ENCODE data around the gene SLC22A15.
"Not testable (repeated sequence)": the region's sequence is repeated elsewhere in the genome, so short reads cannot be mapped to it uniquely, and the experiment has no call there.

SLC22A15 gene

DNA sequence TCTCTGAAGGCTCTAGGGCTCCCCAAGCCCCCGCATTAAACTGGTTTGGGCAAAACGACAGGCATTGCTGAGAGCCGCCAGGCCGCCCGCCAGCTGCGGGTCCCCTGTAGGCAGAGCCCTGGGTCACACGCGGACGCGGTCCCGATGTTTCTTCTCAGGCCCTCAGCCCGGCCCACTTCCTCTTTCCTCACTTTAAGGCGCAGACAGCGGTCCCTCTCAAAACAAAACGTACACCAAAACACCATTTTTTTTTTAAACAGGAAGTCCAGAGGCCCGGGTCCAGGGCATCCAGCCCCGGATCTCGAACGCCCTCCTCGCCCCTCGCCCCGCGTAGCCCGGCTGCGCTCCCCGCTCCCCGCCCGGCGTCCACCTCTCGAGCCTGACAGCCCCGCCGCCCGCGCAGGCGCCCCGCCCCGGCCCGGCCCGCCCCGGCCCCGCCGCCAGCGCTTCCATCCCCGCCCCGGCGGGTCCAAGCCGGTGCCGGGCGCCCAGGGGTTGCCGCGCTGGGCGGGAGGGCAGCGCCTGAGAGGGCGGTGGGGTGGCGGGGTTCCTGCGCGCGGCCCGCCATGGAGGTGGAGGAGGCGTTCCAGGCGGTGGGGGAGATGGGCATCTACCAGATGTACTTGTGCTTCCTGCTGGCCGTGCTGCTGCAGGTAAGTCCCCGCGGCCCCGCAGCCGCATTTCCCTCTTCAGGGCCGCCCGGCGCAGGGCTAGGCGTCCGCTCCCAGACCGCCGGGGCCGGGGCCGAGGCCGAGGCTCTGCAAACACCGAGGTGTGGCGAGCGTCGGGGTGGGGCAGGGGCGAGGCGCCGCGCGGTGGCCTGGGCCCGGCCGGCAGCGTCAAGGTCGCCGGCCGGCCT, at the start of gene SLC22A15:
Gene SLC22A15 (plus strand): TSS at position 452 of the 859 bp plus-strand sequence. CDS start 115 bp downstream, at position 567.
- peak; percentile 51 for DNase-seq

DNA sequence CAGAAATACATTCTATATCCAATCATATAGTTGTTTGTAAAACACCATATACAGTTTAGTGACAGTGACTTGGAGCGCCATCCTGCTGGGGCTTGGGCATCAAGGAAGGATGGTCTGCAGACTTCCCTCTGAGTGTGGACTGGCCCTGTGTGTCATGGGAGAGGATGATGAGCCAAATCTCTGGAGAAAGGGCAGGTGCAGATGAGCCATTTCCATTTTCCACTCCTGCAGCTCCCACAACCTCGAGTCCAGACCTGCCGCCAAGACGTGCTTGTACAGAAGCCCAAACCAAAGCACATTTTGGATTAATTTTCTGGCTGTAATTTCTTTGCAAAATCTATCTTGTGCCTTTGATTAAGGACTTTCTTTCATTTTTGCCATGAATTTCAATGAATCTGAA, 48.3 kb upstream of the SLC22A15 start:
- DNase-seq, result no peak

DNA sequence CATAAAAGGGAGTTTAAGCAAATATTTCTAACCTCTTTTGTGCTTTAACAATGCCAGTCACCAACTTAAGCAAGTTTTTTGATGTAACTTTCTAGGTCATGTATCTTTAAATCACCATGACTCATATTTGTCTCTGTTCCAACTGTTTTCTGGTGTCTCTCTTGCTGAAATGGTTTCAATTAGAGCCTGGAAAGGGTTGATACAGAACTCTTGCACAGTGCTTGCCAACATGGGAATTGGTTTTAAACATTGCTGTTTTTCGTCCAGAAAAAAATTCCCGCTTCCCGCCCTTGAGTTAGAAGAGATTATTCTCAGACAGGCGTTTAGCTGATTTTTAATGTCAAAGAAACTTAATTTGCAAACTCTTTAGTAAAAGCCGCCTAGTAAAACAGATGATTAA, 46.4 kb upstream of the SLC22A15 start:
- DNase-seq, result no peak

DNA sequence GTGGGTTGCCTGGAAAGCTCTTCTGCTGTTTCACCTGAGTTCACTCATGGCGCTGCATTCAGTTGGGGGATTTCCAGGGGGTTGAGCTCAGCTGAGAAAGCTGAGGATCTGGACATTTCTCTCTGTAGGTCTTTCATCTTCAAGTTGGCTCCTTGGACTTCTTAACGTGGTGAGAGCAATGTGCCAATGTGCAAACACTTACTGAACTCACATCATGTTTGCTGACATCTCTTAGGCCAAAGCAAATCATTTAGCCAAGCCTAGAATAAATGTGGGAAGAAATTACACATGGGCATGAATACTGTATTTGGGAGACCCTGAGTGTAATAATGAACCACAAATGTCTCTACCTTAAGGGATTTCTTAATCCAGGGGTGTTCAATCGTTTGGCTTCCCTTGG, 42.7 kb upstream of the SLC22A15 start:
- DNase-seq, result no peak

DNA sequence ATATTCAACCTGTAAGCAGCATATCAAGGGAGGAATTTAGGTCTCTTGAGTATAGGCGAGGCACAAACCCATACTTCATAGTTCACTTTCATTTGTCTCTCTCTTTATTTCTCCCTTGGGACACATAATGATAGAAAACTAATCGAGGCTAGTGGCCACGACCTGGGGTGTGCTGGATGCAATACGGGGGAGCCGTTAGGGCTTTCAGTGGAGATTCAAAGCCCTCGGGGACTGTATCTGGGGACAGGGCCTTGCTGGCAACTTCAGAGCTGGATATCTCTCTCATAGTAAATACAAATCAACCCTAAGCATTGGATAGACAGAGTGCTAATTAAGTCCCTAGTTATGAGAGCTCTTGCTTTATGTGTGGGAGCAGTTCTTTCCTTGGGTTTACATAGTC, 36.9 kb upstream of the SLC22A15 start:
- no peak for DNase-seq

DNA sequence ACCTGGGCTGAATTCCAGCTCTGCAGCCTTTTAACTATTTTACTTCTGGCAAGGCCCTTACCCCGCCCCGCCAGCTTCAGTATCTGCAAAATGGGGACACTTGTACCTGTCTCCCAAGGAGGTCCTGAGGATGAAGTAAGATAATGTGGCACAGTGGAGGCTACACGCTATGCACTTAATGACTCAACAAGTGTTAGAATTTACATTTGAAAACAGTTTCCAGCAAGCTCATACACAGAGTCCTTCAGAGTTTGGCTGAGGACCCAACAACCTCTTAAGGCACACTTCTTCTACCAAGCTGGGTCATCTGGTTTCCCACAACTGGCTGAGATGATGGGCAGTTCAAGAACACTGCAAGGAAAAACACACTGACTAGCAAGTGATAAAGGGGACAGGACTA, 30.2 kb upstream of the SLC22A15 start:
- DNase-seq, result no peak

DNA sequence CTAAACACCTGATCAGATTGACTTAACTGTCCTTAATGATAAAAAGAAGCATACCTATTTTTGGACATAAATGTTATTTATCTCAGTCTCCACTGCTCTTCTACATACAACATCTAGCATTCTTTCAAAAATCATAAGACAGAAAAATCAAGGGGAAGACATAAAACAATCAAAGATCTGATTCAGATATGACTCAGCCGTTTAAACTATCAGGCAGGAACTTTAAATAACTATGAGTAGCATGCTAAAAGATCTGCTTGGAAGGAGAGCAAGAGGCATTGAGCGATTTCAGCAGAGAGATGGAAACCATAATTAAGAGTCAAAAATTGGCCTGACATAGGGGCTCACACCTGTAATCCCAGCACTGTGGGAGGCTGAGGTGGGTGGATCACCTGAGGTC, 27.2 kb upstream of the SLC22A15 start:
- DNase-seq, result no peak

DNA sequence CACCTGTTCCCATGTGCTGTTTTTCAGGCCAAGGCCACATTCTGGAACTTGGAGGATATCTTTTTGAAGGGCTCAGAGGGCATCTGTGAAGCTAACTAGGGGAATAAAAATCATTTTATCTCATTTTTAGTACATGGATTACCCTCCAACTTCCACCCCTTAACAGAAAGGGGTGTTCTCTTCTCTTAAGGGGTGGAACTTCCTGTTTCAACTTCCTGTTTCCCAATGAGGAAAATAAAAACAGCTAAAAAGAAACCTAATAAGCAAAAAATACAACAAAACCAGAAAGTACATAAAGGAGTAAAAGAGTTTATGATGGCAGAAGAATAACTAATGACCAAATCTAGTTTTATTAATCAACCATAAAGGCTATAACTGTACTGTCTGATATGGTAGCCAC, 24.8 kb upstream of the SLC22A15 start:
- no peak for DNase-seq

DNA sequence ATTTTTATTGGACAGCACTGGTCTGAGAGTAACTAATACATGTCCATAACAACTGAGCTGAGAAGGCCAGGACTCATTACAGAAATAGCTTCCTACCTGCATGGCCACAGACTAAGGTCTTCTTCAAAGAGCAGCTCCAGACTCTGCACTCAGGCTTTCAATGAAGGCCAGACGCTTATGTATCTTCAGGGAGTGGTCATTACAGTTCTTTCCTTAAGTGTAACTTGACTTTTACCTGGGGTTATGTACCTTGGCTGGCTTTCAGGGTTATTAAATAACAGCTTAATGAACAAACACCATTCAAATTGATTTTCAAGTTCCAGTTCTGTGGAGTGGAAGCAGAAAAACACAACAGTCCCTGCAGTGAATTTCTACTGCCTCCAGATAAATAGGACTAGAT, 23.8 kb upstream of the SLC22A15 start:
- no peak for DNase-seq

DNA sequence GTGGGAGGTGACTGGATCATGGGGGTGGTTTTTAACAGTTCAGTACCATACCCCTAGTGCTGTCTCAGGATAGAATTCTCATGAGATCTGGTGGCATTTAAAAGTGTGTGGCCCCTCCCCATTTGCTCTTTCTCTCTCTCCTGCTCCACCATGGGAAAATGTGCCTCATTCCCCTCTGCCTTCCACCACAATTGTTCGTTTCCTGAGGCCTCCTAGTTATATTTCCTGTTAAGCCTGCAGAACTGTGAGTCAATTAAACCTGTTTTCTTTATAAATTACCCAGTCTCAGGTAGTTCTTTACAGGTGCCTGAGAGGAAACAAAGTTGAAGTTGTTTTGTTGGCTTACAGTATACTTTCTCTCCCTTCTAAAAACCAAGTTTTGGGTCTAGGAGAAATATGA, 23.1 kb upstream of the SLC22A15 start:
- no peak for DNase-seq

DNA sequence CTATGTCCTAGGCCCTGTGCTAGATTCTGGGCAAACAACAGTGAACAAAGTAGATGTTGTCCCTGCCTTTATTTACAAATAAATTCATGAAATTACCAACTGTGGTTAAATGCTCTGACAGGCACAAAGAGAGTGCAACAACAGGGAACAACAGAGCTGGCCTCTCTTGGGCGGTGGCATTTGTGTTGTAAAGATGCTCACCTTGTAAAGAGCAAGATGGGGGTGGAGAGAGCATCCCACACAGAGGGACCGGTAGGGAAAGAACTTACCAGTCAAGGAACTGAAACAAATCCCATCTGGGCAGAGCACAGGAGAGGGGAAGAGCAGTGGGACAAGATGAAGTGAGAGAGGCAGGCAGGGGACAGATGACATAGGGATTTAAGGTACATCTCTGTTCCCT, 21.6 kb upstream of the SLC22A15 start:
- no peak for DNase-seq

DNA sequence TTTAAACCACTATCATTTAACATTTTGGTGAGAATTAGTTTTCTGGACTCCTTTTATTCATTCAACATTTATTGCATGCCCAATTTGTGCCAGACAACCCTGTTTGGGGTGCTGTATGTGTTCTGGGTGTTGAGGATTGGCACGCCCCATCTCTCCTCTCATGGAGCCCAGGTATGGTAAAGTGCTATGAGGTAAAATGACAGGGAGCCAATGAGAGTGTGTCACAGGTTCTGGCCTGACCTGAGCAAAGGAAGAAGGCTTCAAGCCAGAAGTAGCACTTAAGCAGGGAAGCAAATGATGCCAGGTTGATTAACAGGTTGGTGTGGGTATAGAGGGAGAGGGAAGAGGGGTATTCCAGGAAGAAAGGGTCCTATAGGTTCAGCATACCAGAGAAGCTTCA, 21.1 kb upstream of the SLC22A15 start:
- no peak for DNase-seq

DNA sequence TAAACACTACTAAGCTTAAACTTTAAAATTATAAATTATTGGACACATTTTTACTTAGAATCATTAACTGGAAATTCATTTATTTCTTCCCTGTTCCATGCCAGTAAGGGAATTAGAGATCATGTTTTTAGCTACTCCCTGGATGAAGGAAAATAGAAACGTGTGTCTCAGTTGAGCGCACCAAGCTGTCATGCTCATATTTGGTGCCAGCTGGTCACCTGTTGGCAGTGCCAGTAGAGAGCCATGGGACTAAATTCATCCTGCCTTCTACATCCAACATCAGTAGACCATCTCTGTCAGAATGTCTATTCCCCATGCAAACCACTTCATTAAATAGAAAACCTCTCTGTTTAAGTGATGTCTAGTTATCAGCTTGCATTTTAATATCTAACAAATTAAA, 17.4 kb upstream of the SLC22A15 start:
- DNase-seq, result no peak

DNA sequence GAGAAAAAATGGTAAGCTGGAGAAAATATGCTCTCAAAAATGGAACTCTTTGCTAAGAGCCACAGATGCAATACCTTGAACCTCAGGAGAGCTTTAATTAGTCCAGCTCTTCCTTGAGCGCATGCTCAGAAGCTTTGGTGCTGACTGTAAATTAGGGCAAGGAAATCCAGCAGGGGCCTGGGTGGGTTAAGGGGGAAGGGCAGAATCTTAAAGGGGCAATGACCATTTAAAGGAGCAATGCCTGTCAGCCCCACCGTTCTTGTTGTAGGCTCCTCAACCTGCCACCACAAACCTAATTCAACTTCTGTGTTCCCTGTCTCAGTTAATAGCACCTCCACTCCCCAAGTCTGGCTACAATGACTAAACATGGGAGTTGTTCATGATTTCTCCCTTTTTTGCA, 6.8 kb upstream of the SLC22A15 start:
- no peak for DNase-seq

DNA sequence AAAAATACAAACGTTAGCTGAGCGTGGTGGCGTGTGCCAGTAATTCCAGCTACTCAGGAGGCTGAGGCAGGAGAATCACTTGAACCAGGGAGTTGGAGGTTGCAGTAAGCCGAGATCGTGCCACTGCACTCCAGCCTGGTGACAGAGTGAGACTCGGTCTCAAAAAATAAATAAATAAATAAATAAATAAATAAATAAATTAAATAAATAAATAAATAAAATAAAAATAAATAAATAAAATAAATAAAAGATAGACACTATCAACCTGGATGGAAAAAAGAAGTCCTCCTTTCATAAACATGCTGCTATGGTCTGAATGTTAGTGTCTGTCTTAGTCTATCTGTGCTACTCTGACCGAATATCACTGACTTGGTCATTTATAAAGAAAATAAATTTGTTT, 4.5 kb upstream of the SLC22A15 start:
- DNase-seq, result not testable (repeated sequence)

DNA sequence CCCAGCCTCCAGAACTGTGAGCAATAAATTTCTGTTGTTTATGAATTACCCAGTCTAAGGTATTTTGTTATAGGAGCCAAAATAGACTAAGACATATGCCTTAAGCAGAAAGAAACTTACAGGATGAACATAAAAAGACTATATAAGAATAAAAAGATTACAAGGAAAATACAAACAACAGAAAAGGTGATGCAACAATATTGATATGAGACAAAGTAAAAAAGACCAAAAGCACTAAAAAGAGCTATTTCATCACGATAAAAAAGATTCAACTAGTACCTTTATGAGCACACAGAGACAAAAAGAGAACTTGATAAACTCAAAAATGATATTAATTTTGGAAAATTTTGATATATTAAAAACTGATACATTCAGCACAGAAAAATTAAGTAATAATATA, 3.2 kb upstream of the SLC22A15 start:
- no peak for DNase-seq

DNA sequence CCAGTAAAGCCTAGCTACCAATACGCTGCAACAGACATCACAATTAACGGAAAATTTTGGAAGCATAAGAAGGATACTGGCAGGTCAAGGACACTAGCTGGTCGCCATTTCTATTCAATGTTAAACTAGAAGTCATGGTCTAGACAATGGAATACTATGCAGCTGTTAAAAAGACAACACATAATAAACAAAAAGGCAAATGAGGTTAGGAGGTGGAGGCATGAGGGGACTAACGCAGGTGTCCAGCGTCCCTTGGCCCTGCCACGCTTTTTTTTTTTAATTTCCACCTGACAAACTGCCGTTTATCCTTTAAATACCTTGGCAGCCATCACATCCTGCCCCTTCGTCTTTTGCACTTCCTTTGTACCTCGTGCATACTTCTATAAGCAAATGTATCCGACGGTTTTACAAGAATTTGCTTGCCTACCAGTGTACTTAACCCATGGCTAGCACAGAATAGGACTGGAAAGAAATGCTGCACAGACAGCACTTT, 698 bp upstream of the SLC22A15 start:
- no peak for DNase-seq

DNA sequence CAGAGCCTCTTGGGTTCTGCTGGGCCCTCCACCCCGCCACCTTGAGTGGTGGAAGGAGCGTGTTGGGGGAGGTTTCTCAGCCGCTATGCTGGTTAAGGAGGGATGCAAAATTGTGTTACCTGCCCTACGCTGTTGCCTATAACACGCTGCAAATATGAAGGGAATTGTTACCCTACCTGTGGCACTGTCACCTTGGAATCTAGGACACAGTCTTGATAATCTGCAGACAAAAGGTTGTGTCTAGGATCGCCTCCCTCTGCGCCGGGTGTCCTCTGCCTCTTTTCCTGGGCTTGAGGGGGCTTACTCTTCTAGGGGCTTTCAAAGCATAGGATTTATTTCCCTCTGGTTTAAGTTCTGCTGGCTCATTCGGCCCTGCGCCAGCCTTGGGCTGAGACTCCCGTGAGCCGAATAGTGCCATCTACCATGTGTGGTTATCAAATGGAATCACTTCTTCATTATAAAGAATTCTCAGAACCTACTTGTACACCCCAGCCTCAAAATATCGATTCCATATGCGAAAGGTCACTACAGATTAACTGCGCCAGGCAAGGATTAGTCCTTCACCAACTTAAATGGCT, 697 bp downstream of the SLC22A15 start:
- DNase-seq, result no peak

DNA sequence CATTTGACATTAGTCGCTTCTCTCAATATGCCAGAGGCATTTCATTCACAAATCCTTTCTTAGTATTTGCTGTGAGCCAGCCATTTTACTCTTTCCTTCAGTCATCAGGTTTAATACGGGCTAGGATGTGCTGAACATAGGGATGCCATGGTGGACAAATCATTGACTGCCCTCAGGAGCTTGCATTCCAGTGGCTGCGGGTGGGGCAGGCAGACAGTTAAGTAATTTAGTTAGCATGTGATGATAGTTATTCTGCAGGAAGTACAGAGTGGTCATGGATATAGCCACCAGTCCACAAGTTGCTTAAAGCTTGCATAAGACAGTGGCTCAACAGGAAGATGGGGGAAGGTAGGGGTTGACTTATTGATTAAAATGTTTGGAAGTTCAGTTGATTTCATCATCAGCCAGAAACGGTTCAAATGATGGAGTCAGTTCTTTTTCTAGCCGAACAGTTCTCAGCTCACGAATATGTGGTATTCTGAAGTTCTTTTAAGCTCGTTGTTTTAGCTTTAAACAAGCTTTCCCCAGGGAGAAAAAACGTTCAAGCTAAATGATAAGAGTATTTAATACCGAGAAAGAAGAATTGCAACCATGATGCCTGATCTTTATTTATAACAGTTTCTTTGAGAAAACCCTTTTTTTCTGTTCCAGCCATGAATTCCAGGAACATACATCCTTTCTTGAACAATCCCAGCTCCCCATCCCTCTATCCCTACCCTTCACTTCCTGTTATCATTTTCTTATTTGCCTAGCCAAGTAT, 1.4 kb downstream of the SLC22A15 start:
- peak; percentile 7 for DNase-seq

DNA sequence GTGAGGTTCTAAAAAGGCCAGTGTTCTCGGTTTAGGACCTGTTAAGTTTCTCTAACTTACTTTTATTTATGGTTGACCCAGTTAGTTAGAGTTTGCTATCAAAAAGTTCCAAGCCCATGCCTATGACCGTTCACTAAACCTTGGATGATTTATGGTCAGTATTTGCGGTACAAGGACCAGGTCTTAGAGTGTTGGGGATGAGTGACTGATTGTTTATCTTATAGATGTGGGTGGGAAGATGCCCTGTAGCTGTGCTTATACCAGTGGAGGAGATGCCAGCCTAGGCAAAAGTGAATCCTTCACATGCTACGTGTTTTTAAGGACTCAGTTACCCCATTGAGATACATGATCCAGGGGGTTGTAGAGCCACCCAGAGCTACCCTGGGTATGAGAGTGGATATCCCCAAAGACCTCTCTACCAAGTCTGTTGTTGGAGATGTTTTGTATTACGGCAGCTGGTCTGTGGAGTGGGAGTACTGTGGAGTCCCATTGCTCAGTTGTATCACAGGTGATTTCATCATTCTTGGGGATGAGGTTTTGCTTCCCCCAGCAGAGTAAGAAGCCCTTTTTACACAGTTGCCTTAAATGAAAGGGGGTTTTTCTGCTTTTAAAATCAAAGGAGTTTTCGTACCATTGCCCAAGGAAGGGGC, 2.1 kb downstream of the SLC22A15 start:
- DNase-seq, result no peak

DNA sequence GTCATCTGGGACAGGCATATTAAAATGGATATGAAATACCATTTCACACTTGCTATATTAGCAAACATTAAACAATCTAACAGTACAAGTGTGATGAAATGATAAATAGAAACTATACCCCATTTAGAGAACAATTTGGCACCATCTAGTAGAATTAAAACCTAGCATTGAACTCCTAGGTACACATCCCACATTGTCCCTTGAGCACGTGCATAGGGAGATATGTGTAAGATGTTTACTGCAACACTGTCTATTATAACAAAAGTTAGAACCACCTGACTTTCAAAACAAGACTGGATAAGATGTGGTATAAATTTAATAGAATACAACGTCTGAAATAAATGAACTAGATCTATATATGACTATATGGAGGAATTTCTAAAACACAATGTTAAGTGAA, 3.8 kb downstream of the SLC22A15 start:
- no peak for DNase-seq

DNA sequence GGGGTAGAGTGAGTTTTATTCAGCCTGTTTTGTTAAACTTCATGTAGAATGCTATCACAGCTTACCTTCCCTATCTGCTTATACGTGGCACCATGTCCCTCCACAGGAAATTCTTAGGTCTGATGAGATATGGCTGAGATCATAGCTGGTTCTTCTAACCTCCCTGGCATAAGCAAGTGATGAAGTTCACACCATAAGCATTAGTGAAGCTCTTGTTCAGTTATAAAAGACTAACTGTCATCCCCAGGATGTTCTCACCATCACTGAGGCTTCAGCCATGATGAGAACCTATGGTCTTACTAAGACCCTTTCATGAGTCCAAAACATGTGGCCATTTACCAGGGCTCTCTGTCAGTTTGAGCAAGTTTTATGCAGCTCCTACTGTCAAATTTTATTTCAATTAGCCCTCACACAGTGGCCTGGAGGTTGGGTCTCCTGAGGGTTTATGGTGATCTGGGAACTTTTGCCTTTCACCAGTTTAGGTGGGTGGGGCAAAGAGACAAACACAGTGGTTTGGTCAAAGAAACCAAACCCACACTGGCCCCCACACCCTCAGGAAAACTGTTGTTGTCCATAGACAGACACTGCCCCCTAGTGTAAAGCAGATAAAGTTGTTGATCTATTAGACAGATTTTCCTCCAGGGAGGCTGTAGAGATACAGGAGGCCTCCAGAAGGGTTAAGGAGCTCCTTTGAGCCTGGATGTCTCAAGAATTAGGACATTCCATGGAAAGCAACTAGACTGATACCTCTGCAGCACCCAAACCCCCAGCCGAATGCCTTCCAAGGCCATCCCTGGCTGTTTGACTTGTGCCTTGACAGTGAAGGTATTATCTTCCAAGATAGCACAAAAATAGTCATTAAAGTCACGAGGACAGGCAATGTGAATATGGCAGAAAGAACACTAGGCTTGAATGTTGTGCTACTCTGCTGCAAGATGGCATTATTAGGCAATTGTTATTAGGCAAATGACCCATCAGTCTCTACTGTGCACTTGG, 5.0 kb downstream of the SLC22A15 start:
- DNase-seq, result no peak

Measured in T1000 (cell line).